ENCODE data around the gene TRIP6.
"Not testable (repeated sequence)": the region's sequence is repeated elsewhere in the genome, so short reads cannot be mapped to it uniquely, and the experiment has no call there.

The TRIP6 gene

DNA sequence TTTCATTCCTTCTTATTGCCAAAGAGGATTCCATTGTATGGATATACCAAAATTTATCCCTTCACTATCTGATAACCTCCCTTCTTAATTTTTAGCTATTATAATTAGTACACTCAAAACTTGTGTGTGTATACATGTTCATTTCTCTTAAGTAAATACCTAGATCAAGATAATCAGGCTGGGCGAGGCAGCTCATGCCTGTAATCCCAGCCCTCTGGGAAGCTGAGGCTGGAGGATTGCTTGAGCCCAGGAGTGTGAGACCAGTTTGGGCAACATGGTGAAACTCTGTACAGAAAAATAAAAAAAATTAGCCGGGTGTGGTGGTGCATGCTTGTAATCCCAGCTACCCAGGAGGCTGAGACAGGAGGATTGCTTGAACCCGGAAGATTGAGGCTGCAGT, 44.3 kb downstream of the TRIP6 start:
- TF ChIP-seq, protein P1, sequence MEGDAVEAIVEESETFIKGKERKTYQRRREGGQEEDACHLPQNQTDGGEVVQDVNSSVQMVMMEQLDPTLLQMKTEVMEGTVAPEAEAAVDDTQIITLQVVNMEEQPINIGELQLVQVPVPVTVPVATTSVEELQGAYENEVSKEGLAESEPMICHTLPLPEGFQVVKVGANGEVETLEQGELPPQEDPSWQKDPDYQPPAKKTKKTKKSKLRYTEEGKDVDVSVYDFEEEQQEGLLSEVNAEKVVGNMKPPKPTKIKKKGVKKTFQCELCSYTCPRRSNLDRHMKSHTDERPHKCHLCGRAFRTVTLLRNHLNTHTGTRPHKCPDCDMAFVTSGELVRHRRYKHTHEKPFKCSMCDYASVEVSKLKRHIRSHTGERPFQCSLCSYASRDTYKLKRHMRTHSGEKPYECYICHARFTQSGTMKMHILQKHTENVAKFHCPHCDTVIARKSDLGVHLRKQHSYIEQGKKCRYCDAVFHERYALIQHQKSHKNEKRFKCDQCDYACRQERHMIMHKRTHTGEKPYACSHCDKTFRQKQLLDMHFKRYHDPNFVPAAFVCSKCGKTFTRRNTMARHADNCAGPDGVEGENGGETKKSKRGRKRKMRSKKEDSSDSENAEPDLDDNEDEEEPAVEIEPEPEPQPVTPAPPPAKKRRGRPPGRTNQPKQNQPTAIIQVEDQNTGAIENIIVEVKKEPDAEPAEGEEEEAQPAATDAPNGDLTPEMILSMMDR (IDR thresholded peaks at IDR 0.05; ENCODE audit: low read depth, low read length, missing control alignments), result no peak
- in situ Hi-C loops (cut with HindIII; ENCODE audit: low sequenced_read_pairs), result no loop called here
- H3K4me3 ChIP-seq (ENCODE audit: low read depth, low read length), result no peak overlapping the region
- no peak for DNase-seq (ENCODE audit: low read depth)

DNA sequence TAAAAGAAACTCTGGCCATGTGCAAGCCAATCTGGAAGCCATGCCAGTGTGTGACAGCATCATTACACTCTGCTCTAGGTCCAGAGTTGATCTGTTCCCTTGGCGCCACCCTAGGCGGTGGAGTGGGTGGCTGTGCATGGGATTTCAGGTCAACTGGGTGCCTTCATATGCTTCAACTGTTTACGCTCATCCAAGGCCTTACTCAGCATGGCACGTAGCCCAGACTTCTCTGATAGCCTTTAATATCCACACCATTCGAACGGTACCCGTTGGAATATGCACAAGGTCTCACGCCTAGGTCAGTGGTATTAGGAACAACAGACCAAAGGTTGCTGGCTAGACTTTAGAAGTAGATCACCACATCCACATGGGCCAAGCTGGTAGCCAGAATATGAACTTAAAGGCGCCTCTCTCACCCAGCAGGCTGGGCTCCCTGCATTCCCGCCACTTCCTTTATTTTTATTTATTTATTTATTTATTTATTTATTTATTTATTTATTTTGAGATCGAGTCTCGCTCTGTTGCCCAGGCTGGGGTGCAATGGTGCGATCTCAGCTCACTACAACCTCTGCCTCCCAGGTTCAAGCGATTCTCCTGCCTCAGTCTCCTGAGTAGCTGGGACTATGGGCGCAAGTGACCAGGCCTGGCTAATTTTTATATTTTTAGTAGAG, 47.2 kb downstream of the TRIP6 start:
- TF ChIP-seq, protein P1 (IDR thresholded peaks at IDR 0.05; ENCODE audit: low read depth, low read length, missing control alignments), result no peak
- in situ Hi-C loops (cut with HindIII; ENCODE audit: low sequenced_read_pairs), result no loop called here
- H3K4me3 ChIP-seq (ENCODE audit: low read depth, low read length), result no peak overlapping the region
- DNase-seq (ENCODE audit: low read depth), result no peak

DNA sequence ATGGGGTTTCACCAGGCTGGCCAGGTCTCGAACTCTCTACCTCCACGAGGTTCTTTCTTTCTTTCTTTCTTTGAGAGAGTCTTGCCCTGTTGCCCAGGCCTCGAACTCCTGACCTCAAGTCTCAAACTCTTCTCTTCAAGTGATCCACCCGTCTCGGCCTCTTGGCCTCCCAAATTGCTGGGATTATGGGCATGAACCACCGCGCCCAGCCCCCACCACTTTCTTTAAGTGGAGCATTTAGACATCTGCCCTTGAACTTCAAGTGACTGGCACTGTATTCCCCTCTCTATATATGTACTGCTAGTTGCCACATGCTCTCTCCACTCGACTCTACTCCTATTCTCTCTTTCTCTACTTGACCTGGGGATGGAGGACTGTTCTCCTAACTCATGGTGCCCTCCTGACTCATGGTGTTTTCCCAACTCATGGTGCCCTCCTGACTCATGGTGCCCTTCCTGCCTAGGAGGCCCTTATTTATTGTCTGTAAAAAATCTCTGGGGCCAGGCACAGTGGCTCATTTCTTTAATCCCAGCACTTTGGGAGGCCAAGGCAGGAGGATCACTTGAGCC, 47.8 kb downstream of the TRIP6 start:
- in situ Hi-C loops (cut with HindIII; ENCODE audit: low sequenced_read_pairs), result no loop called here
- no peak overlapping the region for H3K4me3 ChIP-seq (ENCODE audit: low read depth, low read length)
- DNase-seq (ENCODE audit: low read depth), result no peak
- TF ChIP-seq, protein P1 (IDR thresholded peaks at IDR 0.05; ENCODE audit: low read depth, low read length, missing control alignments), result no peak

DNA sequence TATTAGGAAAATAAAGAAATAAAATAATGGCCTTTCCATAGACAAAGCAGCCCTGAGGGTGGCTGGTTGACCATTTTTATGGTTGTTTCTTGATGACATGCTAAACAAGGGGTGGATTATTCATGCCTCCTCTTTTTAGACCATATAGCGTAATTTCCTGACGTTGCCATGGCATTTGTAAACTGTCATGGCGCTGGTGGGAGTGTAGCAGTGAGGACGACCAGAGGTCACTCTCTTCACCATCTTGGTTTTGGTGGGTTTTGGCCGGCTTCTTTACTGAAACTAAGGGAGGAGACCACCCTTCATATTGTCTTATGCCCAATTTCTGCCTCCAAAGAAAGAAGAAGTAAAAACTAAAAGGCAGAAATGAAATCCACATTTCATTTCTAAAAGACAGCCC, 52.1 kb downstream of the TRIP6 start:
- H3K4me3 ChIP-seq (ENCODE audit: low read depth, low read length); in situ Hi-C loops (cut with HindIII; ENCODE audit: low sequenced_read_pairs); DNase-seq (ENCODE audit: low read depth): not testable (repeated sequence)

DNA sequence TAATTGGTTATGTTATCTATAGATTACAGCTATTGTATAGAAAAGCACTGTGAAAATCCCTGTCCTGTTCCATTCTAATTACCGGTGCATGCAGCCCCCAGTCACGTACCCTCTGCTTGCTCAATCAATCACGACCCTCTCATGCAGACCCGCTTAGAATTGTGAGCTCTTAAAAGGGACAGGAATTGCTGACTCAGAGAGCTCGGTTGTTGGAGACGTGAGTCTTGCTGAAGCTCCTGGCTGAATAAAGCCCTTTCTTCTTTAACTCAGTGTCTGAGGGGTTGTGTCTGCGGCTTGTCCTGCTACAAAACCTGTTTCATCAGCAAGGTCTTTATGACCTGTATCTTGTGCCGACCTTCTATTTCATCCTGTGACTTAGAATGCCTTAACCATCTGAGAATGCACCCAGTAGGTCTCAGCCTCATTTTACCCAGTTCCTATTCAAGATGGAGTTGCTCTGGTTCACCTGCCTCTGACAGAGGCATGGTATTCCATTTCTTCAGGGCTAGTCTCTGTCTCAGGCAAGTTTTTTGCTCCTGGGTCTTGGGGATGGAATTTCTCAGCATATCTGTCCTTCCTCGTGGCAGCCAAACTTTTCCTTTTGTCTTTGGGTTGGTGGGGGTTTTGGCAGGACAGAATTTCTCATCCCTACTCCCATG, 52.7 kb downstream of the TRIP6 start:
- H3K4me3 ChIP-seq (ENCODE audit: low read depth, low read length); in situ Hi-C loops (cut with HindIII; ENCODE audit: low sequenced_read_pairs); DNase-seq (ENCODE audit: low read depth): not testable (repeated sequence)

DNA sequence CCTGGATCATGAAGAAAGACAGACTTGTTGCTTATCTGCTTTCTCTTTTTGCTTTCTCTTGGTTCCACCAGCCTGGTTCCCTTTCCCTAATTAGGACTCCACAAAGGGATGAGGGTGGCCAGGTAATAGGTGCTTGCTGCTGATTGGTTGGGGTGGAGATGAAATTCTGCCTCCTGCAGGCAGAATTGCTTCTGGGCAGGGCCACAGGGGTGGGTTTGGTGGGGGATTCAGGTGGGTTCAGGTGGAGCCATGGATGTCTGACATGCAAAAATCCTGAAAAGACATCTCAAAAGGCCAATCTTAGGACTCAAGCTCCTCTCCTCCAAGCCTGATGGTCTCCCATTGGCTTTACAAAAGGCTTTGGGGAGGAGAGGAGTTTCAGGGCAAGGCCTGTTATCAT, 53.9 kb downstream of the TRIP6 start:
- in situ Hi-C loops (cut with HindIII; ENCODE audit: low sequenced_read_pairs), result no loop called here
- H3K4me3 ChIP-seq (ENCODE audit: low read depth, low read length), result no peak overlapping the region
- no peak for DNase-seq (ENCODE audit: low read depth)
- TF ChIP-seq, protein P1 (IDR thresholded peaks at IDR 0.05; ENCODE audit: low read depth, low read length, missing control alignments), result no peak

Measured in astrocyte of the cerebellum (primary cell).